LNCAP (cell line): Measurements from ENCODE around the gene MRPL45.
A peak's percentile ranks its signal among the peaks of the same experiment; 100 is the strongest.

Experiments
- CTCF ChIP-seq: fragments of 450-650 bp; IDR thresholded peaks from 2 replicates; pipeline ENCODE4 v1.5.1; 2017; ENCODE audit warnings: mild to moderate bottlenecking

Gene MRPL45

GRCh38 chr17:38349097-38349730, 52.2 kb downstream of the MRPL45 start:
- peak; percentile 93 for TF ChIP-seq CTCF

- no peak for TF ChIP-seq CTCF
These were observed 53.1 kb downstream of the MRPL45 start for GRCh38 chr17:38350035-38350434.

DNA sequence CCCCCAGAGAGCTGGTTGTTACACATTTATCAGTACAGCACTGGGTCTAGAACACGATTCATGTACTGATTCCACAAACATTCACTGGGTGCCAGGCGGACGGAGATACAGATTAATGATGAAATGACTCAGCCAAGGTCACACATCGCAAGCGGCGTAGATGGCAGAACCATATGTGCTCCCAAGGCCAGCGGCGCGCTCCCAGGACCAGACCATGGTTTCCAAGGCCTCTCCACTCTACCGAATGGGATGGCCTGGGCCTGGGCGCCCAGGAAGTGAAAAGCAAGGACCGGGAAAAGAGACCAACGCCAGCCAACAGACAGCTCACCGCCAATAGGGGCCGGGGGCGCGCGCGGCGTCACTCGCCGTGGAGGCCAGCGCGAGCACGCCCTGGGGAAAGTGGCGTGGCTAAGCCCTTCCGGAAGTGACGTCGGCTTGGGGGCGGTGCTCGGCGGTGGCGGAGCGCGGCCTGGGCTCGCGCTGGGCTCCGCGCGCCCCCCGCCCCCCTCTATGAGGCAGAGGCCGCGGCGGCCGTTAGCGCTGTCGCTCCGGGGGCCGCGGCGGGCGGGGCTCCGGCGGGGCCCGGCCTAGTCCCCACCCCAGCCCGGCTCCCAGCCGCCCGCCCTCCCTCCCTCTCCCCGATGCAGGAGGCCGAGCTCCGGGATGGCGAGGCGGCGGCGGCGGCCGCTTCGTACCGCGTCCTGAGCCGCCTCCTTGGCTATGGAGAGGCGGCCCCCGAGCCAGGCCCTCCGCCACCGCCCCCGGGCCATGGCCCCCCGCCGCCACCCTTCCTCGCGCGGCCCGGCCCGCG, 54.6 kb downstream of the MRPL45 start, which contains the start of gene SOCS7:
Gene SOCS7, plus strand, starts transcription at position 433 of the 811 bp plus-strand sequence. Its CDS starts 209 bp downstream, at position 642.
- no peak for TF ChIP-seq CTCF

DNA sequence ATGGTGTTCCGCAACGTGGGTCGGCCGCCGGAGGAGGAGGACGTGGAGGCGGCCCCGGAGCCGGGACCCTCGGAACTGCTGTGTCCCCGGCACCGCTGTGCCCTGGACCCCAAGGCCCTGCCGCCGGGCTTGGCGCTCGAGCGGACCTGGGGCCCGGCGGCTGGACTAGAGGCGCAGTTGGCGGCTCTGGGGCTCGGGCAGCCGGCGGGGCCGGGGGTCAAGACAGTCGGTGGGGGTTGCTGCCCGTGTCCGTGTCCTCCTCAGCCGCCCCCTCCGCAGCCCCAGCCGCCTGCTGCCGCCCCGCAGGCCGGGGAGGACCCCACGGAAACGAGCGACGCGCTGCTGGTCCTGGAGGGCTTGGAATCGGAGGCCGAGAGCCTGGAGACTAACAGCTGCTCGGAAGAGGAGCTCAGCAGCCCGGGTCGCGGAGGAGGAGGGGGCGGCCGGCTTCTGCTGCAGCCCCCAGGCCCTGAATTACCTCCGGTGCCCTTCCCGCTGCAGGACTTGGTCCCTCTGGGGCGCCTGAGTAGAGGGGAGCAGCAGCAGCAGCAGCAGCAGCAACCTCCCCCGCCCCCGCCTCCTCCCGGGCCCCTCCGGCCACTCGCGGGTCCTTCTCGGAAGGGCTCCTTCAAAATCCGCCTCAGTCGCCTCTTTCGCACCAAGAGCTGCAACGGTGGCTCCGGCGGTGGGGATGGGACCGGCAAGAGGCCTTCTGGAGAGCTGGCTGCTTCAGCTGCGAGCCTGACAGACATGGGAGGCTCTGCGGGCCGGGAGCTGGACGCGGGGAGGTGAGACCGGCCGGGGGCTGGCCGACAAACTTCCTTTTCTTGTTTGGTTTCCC, 55.5 kb downstream of the MRPL45 start:
- TF ChIP-seq CTCF, result no peak

- TF ChIP-seq CTCF, result no peak
These were observed 56.2 kb downstream of the MRPL45 start for GRCh38 chr17:38353086-38353604.

DNA sequence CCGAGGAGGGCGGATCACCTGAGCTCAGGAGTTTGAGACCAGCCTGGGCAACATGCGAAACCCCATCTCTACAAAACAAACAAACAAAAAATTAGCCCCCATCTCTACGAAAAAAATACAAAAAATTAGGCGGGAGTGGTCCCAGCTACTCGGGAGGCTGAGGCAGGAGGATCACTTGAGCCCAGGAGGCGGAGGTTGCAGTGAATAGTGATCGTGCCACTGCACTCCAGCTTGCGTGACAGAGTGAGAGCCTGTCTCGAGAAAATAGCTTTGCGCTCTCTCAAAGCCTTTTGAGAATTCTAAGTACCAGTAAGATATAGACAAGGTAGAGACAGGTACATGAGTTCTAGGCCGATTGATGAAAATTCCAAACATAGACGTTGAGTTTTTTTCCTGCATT, 56.7 kb downstream of the MRPL45 start:
- no peak for TF ChIP-seq CTCF

DNA sequence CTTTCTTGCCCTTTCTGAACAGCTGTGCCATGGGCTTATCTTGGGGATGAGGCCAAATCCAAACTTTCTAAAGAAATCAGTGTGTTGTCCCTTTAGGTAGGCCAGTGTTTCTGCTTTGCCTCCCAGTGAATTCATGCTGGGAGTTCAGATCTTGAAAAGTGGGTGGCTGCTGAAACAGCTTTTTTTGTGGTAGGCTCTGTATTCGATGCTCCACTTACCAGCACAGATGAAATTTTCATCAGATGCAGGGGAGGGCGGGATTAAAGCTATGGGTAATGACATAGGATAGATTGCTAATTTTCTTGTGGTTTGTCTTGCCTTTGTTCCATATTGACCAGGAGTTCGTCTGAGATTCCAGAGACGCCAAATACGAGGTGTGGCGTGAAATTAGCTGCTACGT, 57.5 kb downstream of the MRPL45 start:
- TF ChIP-seq CTCF, result no peak
